ENCODE measurements around the gene SHB.

DNA sequence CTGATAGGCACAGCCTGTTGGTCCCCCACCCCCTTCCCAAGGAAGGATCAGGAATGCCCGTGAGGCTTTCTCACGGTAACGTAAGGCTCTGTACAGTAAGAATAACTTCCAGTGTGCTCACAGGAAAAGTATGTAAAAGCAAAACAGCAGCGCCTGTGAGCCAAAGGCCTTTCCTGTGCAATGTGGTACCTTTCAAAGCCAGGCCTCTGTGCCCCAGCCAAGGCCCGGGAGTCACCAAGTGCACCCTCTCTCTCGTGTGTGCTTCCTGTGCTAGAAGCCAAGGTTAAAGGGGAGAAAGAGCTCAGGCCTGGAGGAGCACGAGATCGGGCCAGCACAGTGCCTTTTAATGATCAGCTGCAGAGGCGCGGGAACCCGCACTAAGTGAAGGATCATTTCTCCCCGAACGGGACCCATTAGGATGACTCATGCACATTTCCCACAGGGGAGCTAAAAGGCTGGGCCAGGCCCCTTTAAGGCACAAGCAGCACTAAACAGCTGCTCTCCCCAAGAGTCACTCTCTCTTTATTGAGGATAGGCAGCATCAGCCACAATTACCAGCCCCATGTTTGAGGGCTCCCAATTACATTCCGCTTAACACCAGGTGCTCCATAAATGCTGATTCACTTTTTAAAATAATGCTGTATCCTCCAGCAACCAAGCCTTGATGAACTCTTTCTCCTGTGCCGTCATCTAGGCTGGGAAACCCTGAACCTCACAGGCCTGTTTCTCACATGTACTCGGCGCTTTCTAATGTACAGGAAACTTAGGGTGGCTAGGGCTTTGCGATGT lies 42.8 kb downstream of the SHB start:
- TF ChIP-seq, protein P1, sequence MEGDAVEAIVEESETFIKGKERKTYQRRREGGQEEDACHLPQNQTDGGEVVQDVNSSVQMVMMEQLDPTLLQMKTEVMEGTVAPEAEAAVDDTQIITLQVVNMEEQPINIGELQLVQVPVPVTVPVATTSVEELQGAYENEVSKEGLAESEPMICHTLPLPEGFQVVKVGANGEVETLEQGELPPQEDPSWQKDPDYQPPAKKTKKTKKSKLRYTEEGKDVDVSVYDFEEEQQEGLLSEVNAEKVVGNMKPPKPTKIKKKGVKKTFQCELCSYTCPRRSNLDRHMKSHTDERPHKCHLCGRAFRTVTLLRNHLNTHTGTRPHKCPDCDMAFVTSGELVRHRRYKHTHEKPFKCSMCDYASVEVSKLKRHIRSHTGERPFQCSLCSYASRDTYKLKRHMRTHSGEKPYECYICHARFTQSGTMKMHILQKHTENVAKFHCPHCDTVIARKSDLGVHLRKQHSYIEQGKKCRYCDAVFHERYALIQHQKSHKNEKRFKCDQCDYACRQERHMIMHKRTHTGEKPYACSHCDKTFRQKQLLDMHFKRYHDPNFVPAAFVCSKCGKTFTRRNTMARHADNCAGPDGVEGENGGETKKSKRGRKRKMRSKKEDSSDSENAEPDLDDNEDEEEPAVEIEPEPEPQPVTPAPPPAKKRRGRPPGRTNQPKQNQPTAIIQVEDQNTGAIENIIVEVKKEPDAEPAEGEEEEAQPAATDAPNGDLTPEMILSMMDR (IDR thresholded peaks at IDR 0.05), result no peak
- no peak for TF ChIP-seq POLR2A (IDR thresholded peaks at IDR 0.05)

All from thyroid gland (tissue), 4 donors.